GM18508 (cell line): Measurements from ENCODE around the gene HOXD3.

Experiments
- ATAC-seq: cut with Tn5 transposase; IDR thresholded peaks from one replicate; pipeline ENCODE4 v1.9.1; 2021; ENCODE audit warnings: moderate number of reproducible peaks; ENCODE audit not compliant: insufficient read depth, unreplicated experiment

Gene HOXD3

DNA sequence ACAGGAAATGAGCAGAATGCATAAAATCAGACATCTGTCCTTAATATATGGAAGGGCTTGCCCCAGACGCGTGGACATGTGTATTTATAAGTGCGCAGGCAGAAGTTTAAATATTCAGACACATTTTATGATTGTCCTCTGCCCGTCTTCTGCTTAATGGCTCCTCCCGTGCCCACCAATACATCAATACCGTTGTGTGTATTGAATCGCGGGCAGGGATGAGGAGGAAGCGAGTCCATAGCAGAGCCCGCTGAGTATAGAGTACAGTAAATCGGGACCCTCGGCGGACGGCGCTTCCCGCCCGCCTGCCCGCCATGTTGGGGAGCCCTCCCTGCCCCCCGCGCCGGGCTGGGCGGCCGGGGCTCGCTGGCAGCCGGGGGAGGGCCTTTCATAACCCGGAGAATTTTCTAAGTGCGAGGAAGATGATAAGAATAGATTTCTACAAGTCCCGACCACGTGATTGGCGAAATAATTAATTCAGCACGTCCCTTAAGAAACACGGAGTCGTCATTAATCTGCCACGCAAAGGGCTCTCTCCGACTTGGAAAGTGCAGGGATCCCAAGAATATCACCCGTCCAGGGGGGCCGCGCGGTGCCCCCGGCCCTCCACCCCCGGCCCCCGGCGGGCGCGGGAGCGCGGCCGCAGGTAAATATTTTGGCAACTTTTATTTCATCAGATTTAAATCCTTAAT lies at the start of gene HOXD3:
TSS of gene HOXD3 (plus strand) at position 501 of the 692 bp plus-strand sequence. CDS start 11,808 bp downstream, outside the sequence.
- no peak for ATAC-seq

DNA sequence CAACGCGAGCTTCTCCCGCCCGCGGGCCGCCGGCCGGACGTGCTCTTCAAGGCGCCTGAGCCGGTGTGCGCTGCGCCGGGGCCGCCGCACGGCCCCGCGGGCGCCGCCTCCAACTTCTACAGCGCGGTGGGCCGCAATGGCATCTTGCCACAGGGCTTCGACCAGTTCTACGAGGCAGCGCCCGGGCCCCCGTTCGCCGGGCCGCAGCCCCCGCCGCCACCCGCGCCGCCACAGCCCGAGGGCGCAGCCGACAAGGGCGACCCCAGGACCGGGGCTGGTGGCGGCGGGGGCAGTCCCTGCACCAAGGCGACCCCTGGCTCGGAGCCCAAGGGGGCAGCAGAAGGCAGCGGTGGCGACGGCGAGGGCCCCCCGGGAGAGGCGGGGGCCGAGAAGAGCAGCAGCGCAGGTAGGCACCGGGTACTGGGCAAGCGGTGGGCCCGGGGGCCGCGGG lies 49.4 kb upstream of the HOXD3 start:
- no peak for ATAC-seq

DNA sequence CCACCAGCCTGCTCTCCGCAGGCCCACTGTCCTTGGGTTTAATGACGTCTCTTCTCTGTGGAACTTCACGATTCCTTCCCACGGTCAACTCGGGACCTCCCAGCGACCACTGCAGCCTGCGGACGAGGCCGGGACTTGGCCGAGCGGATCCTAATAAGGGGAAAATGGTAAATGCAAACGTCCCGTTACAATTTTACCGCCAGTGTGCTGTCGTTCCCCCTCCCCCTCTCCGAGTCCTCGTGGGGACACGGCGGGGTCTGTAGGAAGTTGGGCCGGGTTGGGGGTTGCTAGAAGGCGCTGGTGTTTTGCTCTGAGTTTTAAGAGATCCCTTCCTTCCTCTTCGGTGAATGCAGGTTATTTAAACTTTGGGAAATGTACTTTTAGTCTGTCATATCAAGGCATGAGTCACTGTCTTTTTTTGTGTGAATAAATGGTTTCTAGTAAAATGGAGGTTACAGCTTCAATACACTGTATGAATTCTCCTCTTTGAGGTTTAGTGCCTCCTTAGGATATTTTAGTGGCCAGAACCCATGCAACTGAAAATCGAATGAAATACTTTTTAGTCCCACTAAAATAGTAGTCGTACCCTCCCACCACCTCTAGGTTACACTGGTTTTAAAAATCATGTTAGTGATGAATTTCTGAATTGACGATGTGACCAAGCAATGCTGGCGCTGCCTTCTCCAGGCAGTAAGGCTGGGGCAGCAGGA lies 47.8 kb upstream of the HOXD3 start:
- ATAC-seq = no peak

DNA sequence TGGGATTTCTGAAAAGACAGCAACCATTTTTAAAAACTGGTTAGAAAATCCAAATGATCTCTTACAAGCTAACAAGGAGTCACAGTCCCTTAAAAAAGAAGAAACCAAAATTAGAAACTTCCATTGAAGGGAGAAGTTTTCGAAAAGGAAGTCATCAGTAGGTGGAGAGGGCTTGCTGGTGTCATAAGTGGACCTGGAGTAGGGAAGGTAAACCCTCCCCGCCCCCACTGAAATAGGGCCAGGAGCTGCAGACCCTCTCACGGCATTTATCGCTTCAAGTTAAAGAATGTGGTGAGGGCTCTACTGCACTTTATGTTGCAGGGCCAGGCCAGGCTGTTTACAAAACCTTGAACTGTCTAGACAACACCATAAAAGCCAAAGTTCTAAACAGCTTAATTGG lies 47.2 kb upstream of the HOXD3 start:
- ATAC-seq = no peak

DNA sequence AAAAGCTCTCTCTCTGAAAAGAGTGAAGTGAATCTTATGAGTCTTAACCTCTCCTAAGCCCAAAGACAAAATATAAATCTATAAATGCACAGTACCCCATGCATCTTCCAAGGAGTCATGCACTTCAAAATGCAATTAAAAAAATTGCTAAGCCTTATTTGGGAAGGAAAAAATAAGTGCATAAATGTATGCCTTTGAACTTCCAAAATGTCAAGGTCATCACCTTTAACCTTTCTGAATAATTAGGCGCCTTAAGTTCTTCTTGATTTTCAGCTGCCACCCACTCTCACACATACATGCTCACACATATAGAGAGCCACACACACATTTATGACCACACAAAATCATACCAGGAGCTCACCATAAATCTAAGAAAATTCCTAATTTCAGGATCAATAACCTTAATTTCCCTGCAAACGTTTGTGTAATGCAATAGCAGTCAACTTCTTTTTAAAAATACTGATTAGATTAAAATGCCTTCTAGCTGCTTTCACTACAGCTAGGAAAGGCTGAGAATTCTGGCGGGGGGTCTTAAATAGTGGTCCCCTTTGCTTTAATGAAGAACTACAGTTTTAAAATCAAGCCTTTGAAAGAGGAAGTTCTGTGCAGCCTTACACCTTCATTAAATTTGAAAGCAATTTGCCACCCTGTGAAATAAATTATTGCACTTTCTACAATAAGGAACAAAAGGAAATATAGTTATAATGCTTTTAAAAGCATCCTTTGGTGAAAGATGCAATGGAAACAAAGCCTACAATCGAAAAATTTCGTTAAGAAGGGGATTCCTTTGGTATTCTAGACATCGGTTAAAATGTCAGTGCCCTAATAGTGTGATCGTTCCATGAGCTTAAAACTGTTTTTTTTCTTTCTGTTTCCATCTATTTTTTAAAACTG lies 46.4 kb upstream of the HOXD3 start:
- no peak for ATAC-seq

DNA sequence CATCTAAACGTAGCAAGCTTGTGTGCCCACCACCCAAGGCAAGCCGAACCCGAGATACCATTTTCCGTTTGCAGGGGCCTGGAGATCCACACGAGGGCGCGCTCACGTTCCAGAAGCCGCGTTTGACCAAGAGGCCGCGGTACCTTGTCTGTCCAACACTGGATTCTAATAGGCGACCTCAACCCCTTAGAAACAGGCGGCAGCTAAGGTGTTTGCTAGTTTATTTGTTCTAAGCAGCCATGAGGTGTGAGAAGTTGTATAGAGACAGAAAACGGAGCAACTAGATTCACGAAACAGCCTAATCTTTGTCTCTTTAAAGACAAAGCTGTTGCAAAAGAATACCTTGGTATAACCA lies 45.8 kb upstream of the HOXD3 start:
- ATAC-seq = no peak

DNA sequence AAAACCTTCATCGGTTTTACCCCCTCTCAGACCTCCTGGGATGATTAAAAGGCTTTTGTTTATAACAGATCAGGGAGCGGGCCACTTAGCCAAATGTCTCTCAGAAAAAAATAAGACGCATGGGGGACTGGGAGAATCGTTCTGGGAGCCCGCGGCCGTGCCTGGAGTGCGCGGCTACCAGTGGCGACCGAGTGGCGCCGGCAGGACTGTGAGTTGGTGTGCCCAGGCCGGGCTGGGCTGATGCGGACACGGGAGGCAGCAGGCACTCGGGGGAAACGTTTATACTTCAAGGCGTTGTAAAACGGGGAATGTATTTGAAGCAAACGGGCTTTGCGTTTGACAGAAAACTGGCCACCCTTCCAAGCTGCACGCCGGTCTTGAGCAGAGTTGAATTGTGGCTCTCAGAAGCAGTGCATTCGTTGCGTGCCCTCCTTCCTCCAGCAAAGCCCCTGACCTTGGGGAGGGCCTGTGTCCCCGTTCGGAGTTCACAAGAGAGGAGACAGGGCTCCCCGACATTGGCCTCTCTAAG lies 45.2 kb upstream of the HOXD3 start:
- ATAC-seq = no peak

DNA sequence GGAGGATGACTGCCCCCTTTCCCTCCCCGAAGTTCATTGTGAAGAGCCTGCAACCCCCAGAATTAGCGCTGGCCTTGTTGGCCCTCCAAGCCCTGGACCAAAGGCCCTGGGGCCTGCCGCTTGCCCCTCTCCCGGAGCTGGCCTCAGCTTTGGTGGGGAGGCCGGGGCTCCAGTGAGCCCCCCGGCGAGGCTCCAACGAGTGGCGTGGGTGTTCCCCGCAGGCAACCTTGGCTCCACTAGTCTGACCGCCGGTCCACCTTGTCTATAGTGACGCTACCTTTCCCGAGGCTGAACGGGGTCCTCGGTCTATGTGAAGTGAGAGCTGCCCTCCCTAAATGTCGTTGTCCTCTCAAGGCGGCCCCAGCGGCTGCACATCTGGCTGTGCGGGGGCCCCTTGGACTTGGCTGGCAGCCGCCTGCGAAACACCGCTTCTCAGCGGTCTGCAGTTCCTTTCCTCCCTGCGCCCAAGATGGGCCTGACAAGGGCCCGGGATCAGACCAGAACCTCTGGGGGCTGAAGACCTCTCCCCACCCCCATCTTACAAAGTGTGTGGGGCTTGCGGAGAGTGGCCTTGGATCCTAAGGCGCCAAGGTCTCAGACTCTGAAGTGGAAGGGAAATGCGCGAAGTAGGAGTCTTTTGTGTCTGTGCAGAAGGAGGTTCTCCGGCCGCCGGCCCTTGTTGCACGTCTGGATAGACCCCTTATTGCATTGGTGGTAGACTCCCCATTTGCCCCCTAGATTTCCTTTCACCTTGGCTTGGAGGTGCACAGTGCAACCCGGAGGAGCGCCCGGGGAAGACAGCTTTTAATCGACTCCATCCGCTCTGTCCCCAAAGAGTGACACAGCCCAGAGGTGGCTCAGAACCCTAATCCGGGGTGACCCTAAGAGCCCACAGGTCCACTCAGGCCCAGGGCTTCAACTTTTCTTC lies 44.5 kb upstream of the HOXD3 start:
- ATAC-seq = no peak

DNA sequence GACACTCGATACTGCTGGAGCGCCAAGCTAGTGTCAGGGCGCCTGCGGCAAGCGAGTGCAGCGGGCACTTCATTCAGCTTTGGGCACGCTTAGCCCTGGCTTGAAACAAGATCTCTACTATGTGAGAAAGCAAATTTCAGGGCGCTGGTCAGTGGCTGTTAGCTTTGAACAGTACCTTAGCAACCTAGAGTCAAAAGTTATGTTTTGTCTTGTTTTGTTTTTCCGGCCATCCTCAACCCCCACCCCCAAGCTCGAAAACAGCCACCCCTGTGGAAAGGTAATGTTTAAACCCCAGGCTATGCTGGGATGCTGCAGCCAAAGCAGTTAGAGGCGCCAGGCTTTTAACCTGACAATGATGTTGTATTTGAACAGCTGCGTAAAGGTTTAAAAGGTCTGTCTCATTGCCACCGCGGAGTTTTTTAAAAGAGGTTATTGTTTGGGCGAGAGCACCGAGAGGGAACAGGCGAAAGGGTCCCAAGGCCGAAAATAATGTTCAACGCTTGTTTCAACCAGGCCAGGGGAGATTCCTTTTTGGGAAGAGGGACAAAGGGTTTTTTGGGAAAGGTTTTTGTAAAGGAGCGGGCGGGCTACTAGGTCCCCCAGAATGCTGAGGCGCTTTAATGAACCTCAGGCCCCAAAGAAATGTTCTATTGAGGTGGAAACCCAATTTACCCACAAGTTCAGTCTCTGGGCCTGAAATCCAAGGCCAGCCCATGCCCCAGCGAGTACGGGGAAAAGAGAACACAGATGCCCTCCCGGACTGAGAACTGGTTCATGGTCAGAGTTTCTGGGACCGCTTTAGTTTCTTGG lies 42.8 kb upstream of the HOXD3 start:
- ATAC-seq = no peak

DNA sequence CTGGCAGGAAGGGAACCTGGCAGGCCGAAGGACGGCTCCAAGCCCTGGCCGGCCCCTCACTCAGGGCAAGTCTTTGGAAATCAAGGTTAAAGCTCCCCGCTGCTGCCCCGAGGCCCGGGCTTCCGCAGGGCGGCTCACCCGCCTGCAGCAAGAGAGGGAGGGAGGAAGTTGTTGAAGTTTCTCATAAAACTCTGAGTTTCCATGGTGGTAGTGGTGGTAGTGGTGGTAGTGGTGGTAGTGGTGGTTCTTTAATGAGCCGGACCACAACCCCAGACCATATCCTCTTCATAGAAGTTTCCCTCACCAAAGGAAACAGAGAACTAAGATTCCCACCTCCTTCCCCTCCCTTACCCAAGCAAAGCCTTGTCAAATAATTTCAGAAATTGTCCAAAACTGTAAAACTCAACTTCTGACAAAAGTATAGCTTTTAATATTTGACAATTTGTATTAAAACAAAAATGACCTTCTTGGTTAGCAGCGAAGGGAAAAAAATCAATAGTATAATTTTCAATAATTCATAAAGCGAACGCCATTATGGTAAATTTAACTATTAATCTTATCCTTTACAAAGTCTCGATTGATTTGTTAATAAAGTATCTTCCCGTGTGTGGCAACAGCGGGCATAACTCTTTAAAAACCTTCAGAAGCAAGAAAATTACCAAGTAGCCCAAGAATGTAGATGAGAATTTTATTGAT lies 42.0 kb upstream of the HOXD3 start:
- no peak for ATAC-seq

DNA sequence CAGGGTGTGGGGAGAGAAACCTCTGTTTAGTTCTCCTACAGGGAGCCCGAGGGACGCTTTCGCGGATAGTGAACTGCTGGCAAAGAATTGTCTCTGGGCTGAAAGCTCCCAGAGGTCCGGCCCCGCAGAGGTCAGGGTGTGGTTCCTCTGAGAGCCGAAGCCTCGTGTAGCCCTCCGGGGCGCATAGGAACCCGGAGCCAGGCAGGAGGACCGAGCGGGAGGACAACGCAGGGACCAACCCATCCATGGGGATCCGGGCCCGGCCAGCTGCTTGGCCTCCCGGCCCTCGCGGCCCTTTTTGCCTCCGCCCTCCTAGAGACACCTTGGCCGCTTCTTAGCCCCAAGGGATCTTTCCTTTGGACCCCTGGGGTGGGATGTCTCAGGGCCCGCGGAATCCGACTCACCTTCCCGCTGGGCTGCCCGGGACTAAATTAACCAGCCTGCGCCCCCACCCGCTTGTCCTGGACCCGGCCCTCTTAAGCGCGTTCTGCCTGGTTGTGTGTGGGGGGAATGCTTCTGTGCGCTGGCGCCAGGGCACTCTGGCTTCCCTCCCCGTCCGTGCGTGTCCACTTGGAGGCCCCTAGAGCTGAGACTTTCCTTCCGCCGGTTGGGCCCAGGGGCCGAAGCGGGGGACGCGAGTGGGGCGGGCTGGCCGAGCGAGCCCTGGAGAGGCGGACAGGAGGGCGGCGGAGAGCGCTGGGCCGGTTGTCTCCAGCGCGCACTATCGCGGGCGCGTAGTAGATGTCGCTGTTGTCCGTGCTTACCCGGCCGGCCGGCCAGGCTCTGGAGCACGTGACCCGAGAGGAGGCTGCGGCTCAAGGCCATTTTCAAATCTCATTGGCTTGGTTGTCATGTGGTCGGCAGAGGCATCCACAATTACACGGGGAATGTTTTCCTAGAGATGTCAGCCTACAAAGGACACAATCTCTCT lies 41.0 kb upstream of the HOXD3 start, which contains the start of gene HOXD10:
TSS of gene HOXD10 (plus strand) at position 896 of the 931 bp plus-strand sequence. CDS start 56 bp downstream, outside the sequence.
- no peak for ATAC-seq

DNA sequence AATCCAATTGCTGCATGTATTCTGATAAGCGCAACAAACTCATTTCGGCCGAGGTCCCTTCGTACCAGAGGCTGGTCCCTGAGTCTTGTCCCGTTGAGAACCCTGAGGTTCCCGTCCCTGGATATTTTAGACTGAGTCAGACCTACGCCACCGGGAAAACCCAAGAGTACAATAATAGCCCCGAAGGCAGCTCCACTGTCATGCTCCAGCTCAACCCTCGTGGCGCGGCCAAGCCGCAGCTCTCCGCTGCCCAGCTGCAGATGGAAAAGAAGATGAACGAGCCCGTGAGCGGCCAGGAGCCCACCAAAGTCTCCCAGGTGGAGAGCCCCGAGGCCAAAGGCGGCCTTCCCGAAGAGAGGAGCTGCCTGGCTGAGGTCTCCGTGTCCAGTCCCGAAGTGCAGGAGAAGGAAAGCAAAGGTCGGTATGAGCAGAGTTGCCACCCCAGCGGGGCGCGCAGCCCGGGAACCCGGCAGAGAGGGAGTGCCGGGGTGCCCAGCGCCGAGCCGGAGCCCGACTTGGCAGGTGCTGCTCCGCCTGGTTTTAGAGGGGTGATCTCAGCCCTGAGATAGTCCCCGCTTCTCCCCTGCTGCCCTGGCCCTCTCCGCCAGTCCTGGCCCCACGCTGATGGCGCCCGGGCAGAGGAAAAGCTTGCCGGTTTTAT lies 39.8 kb upstream of the HOXD3 start:
- ATAC-seq = no peak

DNA sequence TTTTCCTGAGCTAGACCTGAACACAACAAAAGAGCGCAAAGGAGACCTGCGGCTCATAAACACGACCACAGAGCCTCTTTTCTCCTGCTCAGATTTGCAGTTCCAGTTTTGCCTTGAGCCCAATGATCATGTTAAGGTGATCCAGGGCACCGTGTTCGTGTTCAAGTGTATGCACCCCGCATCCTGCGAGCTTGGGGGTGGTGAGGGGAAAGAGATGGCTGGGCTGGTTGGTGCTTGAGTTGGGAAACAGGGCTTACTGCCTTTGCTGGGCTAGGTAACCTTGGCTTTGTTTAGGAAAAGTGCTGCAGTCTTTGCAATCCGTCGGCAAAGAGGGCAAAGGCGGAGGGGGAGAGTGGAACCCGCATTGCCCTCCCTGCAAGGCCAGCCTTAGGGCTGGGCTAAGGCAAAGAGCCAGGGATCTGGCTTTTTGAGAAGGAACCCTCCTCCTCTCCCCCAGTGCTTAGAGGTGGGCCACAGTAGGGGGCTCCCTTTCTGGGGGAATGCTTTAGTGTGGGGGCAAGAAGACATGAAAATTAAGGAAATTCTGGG lies 39.2 kb upstream of the HOXD3 start:
- ATAC-seq = no peak

DNA sequence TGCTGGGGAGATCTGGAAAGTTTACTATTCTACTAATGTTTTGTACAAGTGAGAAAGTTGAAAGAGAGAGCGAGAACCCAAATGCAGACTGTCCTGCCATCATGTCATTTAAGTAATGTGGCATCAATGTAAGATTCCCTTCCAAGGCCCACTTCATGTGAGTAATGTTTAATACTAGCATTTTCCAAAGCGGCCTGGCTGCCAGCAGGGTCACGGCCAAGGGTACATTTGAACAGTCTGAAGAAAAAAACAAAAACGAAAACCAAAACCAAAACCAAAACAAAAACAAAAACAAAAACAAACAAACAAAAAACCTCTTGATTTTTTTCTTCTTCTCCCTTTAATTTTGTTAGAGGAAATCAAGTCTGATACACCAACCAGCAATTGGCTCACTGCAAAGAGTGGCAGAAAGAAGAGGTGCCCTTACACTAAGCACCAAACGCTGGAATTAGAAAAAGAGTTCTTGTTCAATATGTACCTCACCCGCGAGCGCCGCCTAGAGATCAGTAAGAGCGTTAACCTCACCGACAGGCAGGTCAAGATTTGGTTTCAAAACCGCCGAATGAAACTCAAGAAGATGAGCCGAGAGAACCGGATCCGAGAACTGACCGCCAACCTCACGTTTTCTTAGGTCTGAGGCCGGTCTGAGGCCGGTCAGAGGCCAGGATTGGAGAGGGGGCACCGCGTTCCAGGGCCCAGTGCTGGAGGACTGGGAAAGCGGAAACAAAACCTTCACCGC lies 38.3 kb upstream of the HOXD3 start:
- ATAC-seq = no peak

DNA sequence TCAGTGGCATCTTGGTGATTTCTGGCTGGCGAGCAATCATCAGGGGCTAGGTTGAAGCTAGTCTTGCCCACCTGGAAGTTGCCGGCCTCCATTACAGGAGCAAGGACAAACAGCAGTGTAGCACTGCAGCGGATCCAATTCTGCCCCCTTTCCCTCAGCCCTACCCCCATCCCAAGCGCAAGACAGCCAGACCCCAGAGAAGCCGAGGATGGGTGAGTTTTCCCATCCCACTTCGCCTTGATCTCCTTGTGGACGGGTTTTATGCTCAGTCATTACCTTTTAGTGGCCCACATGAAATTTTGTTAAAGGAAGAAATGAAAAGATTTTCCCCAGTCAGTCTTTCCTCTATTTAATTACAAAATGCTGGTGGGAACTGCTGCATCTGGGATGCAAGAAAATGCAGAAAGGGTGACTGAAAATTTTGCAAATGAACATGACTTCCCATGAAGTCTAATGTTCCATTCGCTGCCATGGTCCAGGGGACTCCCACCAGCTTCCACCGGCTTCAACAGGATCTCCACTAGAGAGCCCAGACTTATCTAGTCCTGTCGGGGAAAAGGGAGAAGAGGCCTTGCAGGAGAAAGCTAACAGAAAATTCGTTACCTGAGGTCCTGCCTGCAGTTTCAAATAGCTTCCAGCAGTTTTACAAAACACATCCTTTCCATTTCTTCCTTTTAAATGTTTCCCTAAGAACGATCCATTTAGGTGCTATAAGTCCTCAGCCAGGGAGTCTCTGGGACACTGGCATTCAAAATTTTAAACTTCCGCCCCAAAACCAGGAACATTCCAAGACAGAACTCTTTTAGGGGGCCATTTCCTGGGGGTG lies 36.5 kb upstream of the HOXD3 start:
- ATAC-seq = no peak
